22Rv1 (cell line): ENCODE results near the gene SPEF2.
"Not testable (repeated sequence)": the region's sequence is repeated elsewhere in the genome, so short reads cannot be mapped to it uniquely, and the experiment has no call there.

Experiments used
- H3K27ac ChIP-seq: fragments of 450-650 bp; 2 replicates; pipeline ENCODE4 v1.5.1; 2017
- CTCF ChIP-seq: fragments of 450-650 bp; IDR thresholded peaks from 2 replicates; pipeline ENCODE4 v1.5.1; 2017; ENCODE audit warnings: mild to moderate bottlenecking
- ZFX ChIP-seq: fragments of 450-650 bp; IDR thresholded peaks from 2 replicates; pipeline ENCODE4 v1.6.1; 2017; ENCODE audit warnings: antibody characterized with exemption, borderline replicate concordance

Gene SPEF2

GRCh38 chr5:35852084-35852734, 234.5 kb downstream of the SPEF2 start:
- no peak overlapping the region for H3K27ac ChIP-seq
- TF ChIP-seq CTCF (no peak), ZFX (no peak)

GRCh38 chr5:35852773-35853172, 235.1 kb downstream of the SPEF2 start:
- TF ChIP-seq ZFX (no peak), CTCF (no peak)
- H3K27ac ChIP-seq: no peak overlapping the region

- TF ChIP-seq ZFX (no peak), CTCF (no peak)
- H3K27ac ChIP-seq: no peak overlapping the region
These were observed 236.0 kb downstream of the SPEF2 start for GRCh38 chr5:35853631-35854030.

- H3K27ac ChIP-seq: no peak overlapping the region
- no peak for TF ChIP-seq ZFX
- no peak for TF ChIP-seq CTCF
These were observed 236.6 kb downstream of the SPEF2 start for GRCh38 chr5:35854248-35854647.

- no peak overlapping the region for H3K27ac ChIP-seq
- TF ChIP-seq CTCF: no peak
- no peak for TF ChIP-seq ZFX
These were observed 237.5 kb downstream of the SPEF2 start for GRCh38 chr5:35855187-35855586.

- not testable (repeated sequence) for H3K27ac ChIP-seq
These were observed 238.6 kb downstream of the SPEF2 start for GRCh38 chr5:35856186-35856764.

- no peak within 1 kb of the TSS for H3K27ac ChIP-seq
These were observed 239.2 kb downstream of the SPEF2 start, which contains the start of gene IL7R for GRCh38 chr5:35856765-35857351. IL7R (plus strand) TSS chr5:35856891; CDS start chr5:35856978, 87 bp downstream.

More at GRCh38 chr5:35856765-35857351, 239.2 kb downstream of the SPEF2 start, which contains the start of gene IL7R:
- no peak for TF ChIP-seq CTCF
- no peak for TF ChIP-seq ZFX
